Endothelial cell of umbilical vein (primary cell): ENCODE results near the gene SPART. TPM values are rescaled to one million over a fixed set of nuclear protein-coding genes. Genes with fewer than 3 reads are reported as not detected.

Source experiments
- BruUV-seq: library from RNA; stranded (reverse); fragments of 400-500 nt; replicated peaks from 2 replicates; lab custom pipeline; 2021; lab: Mats Ljungman, UMichigan
- CTCF ChIA-PET: fragments of 300-600, 350-600 bp; sonication (Branson Sonifier 250); formaldehyde crosslinking; loops from one replicate; lab custom pipeline; 2021; ENCODE audit warnings: antibody characterized with exemption, inconsistent platforms; lab: Charles Lee
- POLR2A ChIA-PET: fragments of 300-600, 350-600 bp; sonication (Branson Sonifier 250); formaldehyde crosslinking; loops from one replicate; lab custom pipeline; 2021; ENCODE audit warnings: antibody characterized with exemption, inconsistent platforms; lab: Charles Lee
- DNase-seq: peaks from one replicate; pipeline ENCODE4 v3.0.0-alpha.2; 2011; ENCODE audit warnings: low read depth, low spot score
- FAIRE-seq: peaks from 2 replicates; lab custom pipeline; 2011; peaks lifted over from hg19 to GRCh38; lab: Jason Lieb, UNC
- H2AFZ ChIP-seq: 2 replicates; pipeline ENCODE4 v1.6.0; 2012; ENCODE audit warnings: low read depth, low read length, control low read depth, inconsistent platforms
- H3K27ac ChIP-seq: 2 replicates; pipeline ENCODE4 v1.5.1; 2011; ENCODE audit warnings: low read depth, mild to moderate bottlenecking, control low read depth, low read length, moderate library complexity; ENCODE audit not compliant: insufficient read depth
- H3K27me3 ChIP-seq, 2 experiments: 2 replicates each; pipeline versions ENCODE4 v1.6.0 to v1.6.1; 2011; ENCODE audit warnings: low read length in 2 of 2, mixed read lengths in 1 of 2; ENCODE audit not compliant: control insufficient read depth in 2 of 2, insufficient read depth in 2 of 2
- H3K36me3 ChIP-seq, 2 experiments: 2 replicates in 1 of 2; 3 replicates in 1 of 2; pipeline ENCODE4 v1.5.1; 2011; ENCODE audit warnings: low read length in 2 of 2, mild to moderate bottlenecking in 1 of 2, moderate library complexity in 1 of 2; ENCODE audit not compliant: control insufficient read depth in 2 of 2, insufficient read depth in 2 of 2; ENCODE audit errors: extremely low read depth in 1 of 2
- H3K4me1 ChIP-seq: 3 replicates; pipeline ENCODE4 v1.5.1; 2011; ENCODE audit warnings: mild to moderate bottlenecking, low read length; ENCODE audit not compliant: control insufficient read depth, insufficient read depth; ENCODE audit errors: extremely low read depth
- H3K4me2 ChIP-seq: 2 replicates; pipeline ENCODE4 v1.6.1; 2011; ENCODE audit warnings: low read length, control low read depth, mixed read lengths; ENCODE audit not compliant: insufficient read depth
- H3K4me3 ChIP-seq, 3 experiments: fragments of 200-600 bp in 1 of 3; sonication (generic), shearing (Covaris generic) in 1 of 3; replicated peaks in 1 of 3; 2 replicates each; pipeline ENCODE4 v1.5.1; 2011 to 2016; ENCODE audit warnings: control low read depth in 3 of 3, low read length in 3 of 3, mild to moderate bottlenecking in 2 of 3, inconsistent platforms in 1 of 3, low read depth in 1 of 3, moderate library complexity in 1 of 3; ENCODE audit not compliant: insufficient read depth in 1 of 3
- H3K79me2 ChIP-seq: 2 replicates; pipeline ENCODE4 v1.6.0; 2012; ENCODE audit warnings: low read length, inconsistent platforms; ENCODE audit not compliant: control insufficient read depth, insufficient read depth
- H3K9ac ChIP-seq: replicated peaks from 2 replicates; pipeline ENCODE3; 2011; ENCODE audit warnings: low read length, control low read depth; ENCODE audit not compliant: insufficient read depth; ENCODE audit errors: extremely low read depth
- H3K9me1 ChIP-seq: replicated peaks from 3 replicates; pipeline ENCODE4 v1.6.0; 2011; ENCODE audit warnings: mild to moderate bottlenecking, low read length; ENCODE audit not compliant: control insufficient read depth, insufficient read depth; ENCODE audit errors: extremely low read depth
- H3K9me3 ChIP-seq: replicated peaks from 2 replicates; pipeline ENCODE4 v1.5.1; 2012; ENCODE audit warnings: low read length, inconsistent platforms; ENCODE audit not compliant: control insufficient read depth, insufficient read depth
- H4K20me1 ChIP-seq: replicated peaks from 2 replicates; pipeline ENCODE3; 2011; ENCODE audit warnings: mild to moderate bottlenecking, low read length; ENCODE audit not compliant: control insufficient read depth, insufficient read depth; ENCODE audit errors: extremely low read depth
- EZH2 ChIP-seq: IDR thresholded peaks from 2 replicates; pipeline ENCODE4 v1.6.1; 2012; ENCODE audit warnings: borderline replicate concordance, low read depth, mild to moderate bottlenecking, moderate library complexity, low read length, inconsistent platforms; ENCODE audit not compliant: severe bottlenecking
- FOS ChIP-seq: IDR thresholded peaks from 2 replicates; pipeline ENCODE4 v1.6.1; 2011; ENCODE audit warnings: mild to moderate bottlenecking, low read length, moderate library complexity, borderline replicate concordance; ENCODE audit not compliant: insufficient read depth
- GATA2 ChIP-seq: IDR thresholded peaks from 2 replicates; pipeline ENCODE4 v1.7.0; 2011; ENCODE audit warnings: low read depth, mild to moderate bottlenecking, moderate library complexity, mixed read lengths, low read length; ENCODE audit not compliant: insufficient read length, insufficient read depth
- JUN ChIP-seq: IDR thresholded peaks from 2 replicates; pipeline ENCODE4 v1.6.1; 2011; ENCODE audit warnings: borderline replicate concordance, low read depth; ENCODE audit not compliant: insufficient read length, insufficient read depth
- MAX ChIP-seq: IDR thresholded peaks from 2 replicates; pipeline ENCODE4 v1.6.1; 2011; ENCODE audit not compliant: insufficient read depth, insufficient read length
- MYC ChIP-seq: IDR thresholded peaks from one replicate; pipeline ENCODE4 v1.6.1; 2011; ENCODE audit warnings: mild to moderate bottlenecking, low read depth, low read length
- POLR2A ChIP-seq: IDR thresholded peaks from 2 replicates; pipeline ENCODE4 v1.6.1; 2012; ENCODE audit warnings: low read depth, mild to moderate bottlenecking, control low read depth, low read length
- POLR2AphosphoS5 ChIP-seq: IDR thresholded peaks from 2 replicates; pipeline ENCODE4 v1.6.1; 2012; ENCODE audit warnings: low read depth, mild to moderate bottlenecking, control low read depth, low read length, moderate library complexity; ENCODE audit not compliant: insufficient read depth
- dilution Hi-C: fragments of 300-500 bp; cut with MboI; formaldehyde crosslinking; loops from one replicate; pipeline ENCODE4 v1.15.0; 2019; ENCODE audit warnings: low sequenced_read_pairs; ENCODE audit not compliant: extremely low pct_ligation_motif_present
- intact Hi-C: fragments of 100-400 bp; cut with micrococcal nuclease; formaldehyde crosslinking; loops from one replicate; pipeline ENCODE4 v1.10.0; 2022
- polyA plus RNA-seq, 4 experiments: library from polyadenylated mRNA; depleted of rRNA in 3 of 4; stranded (reverse) in 3 of 4; unstranded in 1 of 4; fragments of >200 nt; gene quantifications; 2 replicates each; pipeline versions ENCODE4 v1.2.1 to v1.2.3, GENCODE V29; 2011 to 2012; ENCODE audit warnings: missing spikeins in 1 of 4
- total RNA-seq: library from RNA; stranded (reverse); gene quantifications from 2 replicates; pipeline ENCODE4 v1.2.3, GENCODE V29; 2021
- TF ChIP-seq, protein P1 (sequence below), 2 donors: IDR thresholded peaks; 1 replicate in 1 of 2; 2 replicates in 1 of 2; pipeline ENCODE4 v1.5.1; 2011; ENCODE audit warnings: low read length in 2 of 2, mild to moderate bottlenecking in 2 of 2, moderate library complexity in 2 of 2, control low read depth in 1 of 2, inconsistent platforms in 1 of 2, low read depth in 1 of 2; ENCODE audit not compliant: insufficient read depth in 1 of 2; ENCODE audit errors: extremely low read depth in 1 of 2

Gene SPART
- total and polyA plus RNA-seq, 2 donors (not counting 3 experiments of a cell fraction or from before 2014, with no cell fraction given) = 40.8 to 73.6 TPM

- no peak overlapping the region for H3K4me2 ChIP-seq
- no peaks in the 10 kb centered on the region for H3K9me3 ChIP-seq
- no peaks in the 10 kb centered on the region for H3K4me1 ChIP-seq
- H3K36me3 ChIP-seq = no peaks in the 10 kb centered on the region
- DNase-seq (peak; percentile 54), FAIRE-seq (no peak)
- dilution Hi-C loops (no loop called here), intact Hi-C loops (loop anchor here (1.0 kb wide), 2 partner anchors 49 to 112 kb away; partner anchors contain the start of gene SPART)
- ChIA-PET POLR2A (no interaction called here), CTCF (interaction anchor here (0.9 to 4.5 kb wide), 13 partner anchors 9 to 341 kb away, joined by 3 to 74 read pairs (median 4); partner anchors contain the start of gene SPART)
- BruUV-seq = no TSS peak
- TF ChIP-seq, protein P1, sequence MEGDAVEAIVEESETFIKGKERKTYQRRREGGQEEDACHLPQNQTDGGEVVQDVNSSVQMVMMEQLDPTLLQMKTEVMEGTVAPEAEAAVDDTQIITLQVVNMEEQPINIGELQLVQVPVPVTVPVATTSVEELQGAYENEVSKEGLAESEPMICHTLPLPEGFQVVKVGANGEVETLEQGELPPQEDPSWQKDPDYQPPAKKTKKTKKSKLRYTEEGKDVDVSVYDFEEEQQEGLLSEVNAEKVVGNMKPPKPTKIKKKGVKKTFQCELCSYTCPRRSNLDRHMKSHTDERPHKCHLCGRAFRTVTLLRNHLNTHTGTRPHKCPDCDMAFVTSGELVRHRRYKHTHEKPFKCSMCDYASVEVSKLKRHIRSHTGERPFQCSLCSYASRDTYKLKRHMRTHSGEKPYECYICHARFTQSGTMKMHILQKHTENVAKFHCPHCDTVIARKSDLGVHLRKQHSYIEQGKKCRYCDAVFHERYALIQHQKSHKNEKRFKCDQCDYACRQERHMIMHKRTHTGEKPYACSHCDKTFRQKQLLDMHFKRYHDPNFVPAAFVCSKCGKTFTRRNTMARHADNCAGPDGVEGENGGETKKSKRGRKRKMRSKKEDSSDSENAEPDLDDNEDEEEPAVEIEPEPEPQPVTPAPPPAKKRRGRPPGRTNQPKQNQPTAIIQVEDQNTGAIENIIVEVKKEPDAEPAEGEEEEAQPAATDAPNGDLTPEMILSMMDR (IDR thresholded peaks at IDR 0.05; ENCODE audit: extremely low read depth in 1 of 2, insufficient read depth in 1 of 2, low read depth in 1 of 2, low read length in 2 of 2) = peak in 1 of 2 donors; percentile 34
- no peak for TF ChIP-seq POLR2A
- H3K4me3 ChIP-seq = no peak overlapping the region
- H3K79me2 ChIP-seq = no peaks in the 10 kb centered on the region
- no peak overlapping the region for H2AFZ ChIP-seq
- H3K27me3 ChIP-seq = peaks cover 0 to 4% of the 10 kb centered on the region in 2 experiments
- no peaks in the 10 kb centered on the region for H4K20me1 ChIP-seq
- no peaks in the 10 kb centered on the region for H3K9me1 ChIP-seq
- no peak overlapping the region for H3K9ac ChIP-seq
- no peak overlapping the region for H3K27ac ChIP-seq
Observed at GRCh38 chr13:36395280-36395679, 49.1 kb upstream of the SPART start.

GRCh38 chr13:36385489-36385888, 39.3 kb upstream of the SPART start:
- H3K9me3 ChIP-seq = no peaks in the 10 kb centered on the region
- H3K27ac ChIP-seq = no peak overlapping the region
- DNase-seq = no peak
- ChIA-PET CTCF (interaction anchor here (1.0 kb wide), 1 partner anchor 16 kb away, joined by 3 read pairs; no protein-coding TSS in a partner anchor), POLR2A (no interaction called here)
- intact Hi-C loops (no loop called here), dilution Hi-C loops (no loop called here)
- no peaks in the 10 kb centered on the region for H3K9me1 ChIP-seq
- H3K79me2 ChIP-seq = no peaks in the 10 kb centered on the region
- no peak overlapping the region for H3K4me2 ChIP-seq
- H3K27me3 ChIP-seq = peaks cover 2 to 3% of the 10 kb centered on the region in 2 experiments
- TF ChIP-seq FOS (peak; percentile 47), EZH2 (no peak), JUN (peak; percentile 7), MYC (no peak), POLR2AphosphoS5 (no peak), POLR2A (no peak), MAX (no peak), GATA2 (no peak)
- TF ChIP-seq, protein P1 (IDR thresholded peaks at IDR 0.05; ENCODE audit: extremely low read depth in 1 of 2, insufficient read depth in 1 of 2, low read depth in 1 of 2, low read length in 2 of 2) = no peak
- no peak for FAIRE-seq
- no peaks in the 10 kb centered on the region for H4K20me1 ChIP-seq
- BruUV-seq = no TSS peak
- no peaks in the 10 kb centered on the region for H3K4me1 ChIP-seq
- H3K9ac ChIP-seq = no peak overlapping the region
- no peaks in the 10 kb centered on the region for H3K36me3 ChIP-seq
- H2AFZ ChIP-seq = no peak overlapping the region
- no peak overlapping the region for H3K4me3 ChIP-seq
